HEK293T (cell line): ENCODE data around the gene SORBS1.

Experiments used
- CTCF ChIA-PET: fragments of 350-600 bp; formaldehyde crosslinking; extraction: SDS; loops from one replicate; lab custom pipeline; 2021; ENCODE audit warnings: antibody characterized with exemption, inconsistent platforms; lab: Yijun Ruan, JAX
- POLR2A ChIA-PET: fragments of 350-600 bp; formaldehyde crosslinking; extraction: SDS; loops from one replicate; lab custom pipeline; 2020; ENCODE audit warnings: antibody characterized with exemption, inconsistent platforms; lab: Yijun Ruan, JAX
- DNase-seq: peaks from one replicate; pipeline ENCODE4 v3.0.0; 2012; ENCODE audit warnings: mixed read lengths; ENCODE audit errors: extremely low spot score
- ARNT ChIP-seq: fragments of 450-650 bp; IDR thresholded peaks from 2 replicates; pipeline ENCODE4 v1.6.1; 2017; ENCODE audit warnings: mild to moderate bottlenecking
- BHLHE40 ChIP-seq: fragments of 450-650 bp; IDR thresholded peaks from 2 replicates; pipeline ENCODE4 v1.6.1; 2016; ENCODE audit warnings: mild to moderate bottlenecking, moderate library complexity, borderline replicate concordance
- CTBP1 ChIP-seq: fragments of 450-650 bp; IDR thresholded peaks from 2 replicates; pipeline ENCODE4 v1.6.1; 2016; ENCODE audit warnings: borderline replicate concordance
- ELF4 ChIP-seq: fragments of 450-650 bp; IDR thresholded peaks from 2 replicates; pipeline ENCODE4 v1.6.1; 2017; ENCODE audit warnings: antibody characterized with exemption
- FOXA1 ChIP-seq: fragments of 450-650 bp; IDR thresholded peaks from 2 replicates; pipeline ENCODE4 v1.6.1; 2016; ENCODE audit warnings: mild to moderate bottlenecking
- FOXK2 ChIP-seq: fragments of 450-650 bp; IDR thresholded peaks from 2 replicates; pipeline ENCODE4 v1.6.1; 2016; ENCODE audit warnings: mild to moderate bottlenecking
- FOXM1 ChIP-seq: fragments of 450-650 bp; IDR thresholded peaks from 2 replicates; pipeline ENCODE4 v1.6.1; 2017; ENCODE audit warnings: mild to moderate bottlenecking, borderline replicate concordance
- HDGF ChIP-seq: fragments of 450-650 bp; IDR thresholded peaks from 2 replicates; pipeline ENCODE4 v1.6.1; 2017; ENCODE audit warnings: antibody characterized with exemption, borderline replicate concordance
- L3MBTL2 ChIP-seq: fragments of 450-650 bp; conservative IDR thresholded peaks from 2 replicates; pipeline ENCODE4 v1.6.1; 2016; ENCODE audit warnings: mild to moderate bottlenecking
- LEF1 ChIP-seq: fragments of 450-650 bp; IDR thresholded peaks from 2 replicates; pipeline ENCODE4 v1.6.1; 2017; ENCODE audit warnings: mild to moderate bottlenecking, borderline replicate concordance
- NFRKB ChIP-seq: fragments of 450-650 bp; IDR thresholded peaks from 2 replicates; pipeline ENCODE4 v1.6.1; 2016; ENCODE audit warnings: mild to moderate bottlenecking, moderate library complexity
- SP1 ChIP-seq: fragments of 450-650 bp; IDR thresholded peaks from 2 replicates; pipeline ENCODE4 v1.6.1; 2017
- SUZ12 ChIP-seq: fragments of 450-650 bp; IDR thresholded peaks from 2 replicates; pipeline ENCODE4 v1.6.1; 2016; ENCODE audit warnings: mild to moderate bottlenecking
- TARDBP ChIP-seq: fragments of 450-650 bp; IDR thresholded peaks from 2 replicates; pipeline ENCODE4 v1.6.1; 2016
- ZNF384 ChIP-seq: fragments of 450-650 bp; IDR thresholded peaks from 2 replicates; pipeline ENCODE4 v1.6.1; 2016
- TF ChIP-seq, protein P1 (sequence below): fragments of 450-650 bp; IDR thresholded peaks from 2 replicates; pipeline ENCODE4 v1.6.1; 2016

SORBS1 gene

DNA sequence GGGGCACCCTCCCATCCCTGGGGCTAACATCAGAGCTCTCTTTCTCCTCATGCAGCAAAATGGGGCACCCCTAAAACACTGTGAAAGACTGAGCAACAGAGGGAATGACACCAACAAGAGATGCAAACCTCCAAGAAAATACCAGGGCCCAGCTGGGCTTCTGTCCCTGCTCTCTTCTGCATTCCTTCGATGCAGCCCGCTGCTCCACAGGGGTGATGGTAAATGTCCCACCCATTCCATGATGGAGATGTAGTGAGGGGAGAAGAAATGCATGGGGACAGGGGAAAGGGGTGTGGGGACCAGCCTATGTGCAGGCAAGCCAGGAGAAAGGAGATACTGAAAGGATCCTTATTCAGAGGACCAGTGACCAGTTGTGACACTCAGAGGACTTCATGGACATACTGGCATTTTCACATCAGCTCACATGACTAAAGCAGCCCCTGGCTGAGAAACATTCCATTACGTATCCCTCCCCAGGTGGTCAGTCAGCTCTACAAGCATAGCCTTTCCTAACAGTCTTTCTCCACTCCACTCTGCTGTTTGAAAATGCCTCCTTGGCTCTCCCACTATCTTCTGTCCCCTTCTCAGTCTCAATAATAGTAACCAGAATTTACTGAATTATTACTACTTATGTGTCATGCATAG is 13.3 kb downstream of the SORBS1 start:
- TF ChIP-seq ZNF384 (no peak), FOXK2 (no peak), FOXM1 (no peak), NFRKB (no peak), HDGF (no peak), SUZ12 (no peak), FOXA1 (no peak), LEF1 (no peak), TARDBP (no peak), SP1 (no peak), BHLHE40 (no peak), ARNT (no peak)
- TF ChIP-seq, protein P1, sequence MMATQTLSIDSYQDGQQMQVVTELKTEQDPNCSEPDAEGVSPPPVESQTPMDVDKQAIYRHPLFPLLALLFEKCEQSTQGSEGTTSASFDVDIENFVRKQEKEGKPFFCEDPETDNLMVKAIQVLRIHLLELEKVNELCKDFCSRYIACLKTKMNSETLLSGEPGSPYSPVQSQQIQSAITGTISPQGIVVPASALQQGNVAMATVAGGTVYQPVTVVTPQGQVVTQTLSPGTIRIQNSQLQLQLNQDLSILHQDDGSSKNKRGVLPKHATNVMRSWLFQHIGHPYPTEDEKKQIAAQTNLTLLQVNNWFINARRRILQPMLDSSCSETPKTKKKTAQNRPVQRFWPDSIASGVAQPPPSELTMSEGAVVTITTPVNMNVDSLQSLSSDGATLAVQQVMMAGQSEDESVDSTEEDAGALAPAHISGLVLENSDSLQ, result no peak
- POLR2A ChIA-PET, result no interaction called here
- CTCF ChIA-PET, result no interaction called here
- DNase-seq, result no peak

DNA sequence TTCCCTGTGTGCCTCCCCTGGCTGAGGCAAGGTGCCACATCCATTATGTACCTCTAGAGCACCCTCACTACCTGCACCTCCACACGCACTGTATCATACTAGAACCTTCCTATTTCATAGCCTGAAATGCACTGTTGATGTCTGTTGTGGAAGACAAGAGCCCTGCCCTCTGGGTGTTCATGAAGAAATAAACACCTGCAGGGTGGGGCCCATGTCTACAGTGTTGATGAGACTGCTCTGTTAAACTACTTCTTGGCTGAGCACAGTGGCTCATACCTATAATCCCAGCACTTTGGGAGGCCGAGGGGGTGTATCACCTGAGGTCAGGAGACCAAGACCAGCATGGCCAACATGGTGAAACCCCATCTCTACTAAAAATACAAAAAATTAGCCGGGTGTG is 14.0 kb downstream of the SORBS1 start:
- CTCF ChIA-PET, result no interaction called here
- no peak for TF ChIP-seq CTBP1
- TF ChIP-seq ELF4, result no peak
- no peak for TF ChIP-seq ARNT
- no peak for TF ChIP-seq L3MBTL2
- TF ChIP-seq SUZ12, result no peak
- no peak for TF ChIP-seq BHLHE40
- POLR2A ChIA-PET, result no interaction called here
- DNase-seq, result no peak

DNA sequence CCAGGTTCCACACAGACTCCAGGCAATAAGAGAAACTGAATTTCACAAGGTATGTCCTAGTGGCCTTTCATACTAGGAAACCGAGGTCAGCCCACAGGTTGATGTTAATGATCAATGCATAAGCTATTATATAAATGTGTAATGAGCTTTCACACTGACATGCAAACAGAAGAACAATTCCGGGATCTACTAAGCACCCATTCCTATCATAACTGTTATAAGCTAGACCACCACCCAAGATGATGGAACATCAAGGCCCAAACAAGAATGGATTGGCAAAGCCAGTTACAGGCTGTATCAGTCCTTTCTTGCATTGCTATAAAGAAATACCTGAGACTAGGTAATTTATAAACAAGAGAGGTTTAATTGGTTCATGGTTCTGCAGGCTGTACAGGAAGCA is 15.2 kb downstream of the SORBS1 start:
- ChIA-PET CTCF (no interaction called here), POLR2A (no interaction called here)
- no peak for DNase-seq
- no peak for TF ChIP-seq FOXA1
- TF ChIP-seq L3MBTL2, result no peak
- no peak for TF ChIP-seq HDGF
- no peak for TF ChIP-seq FOXM1
- no peak for TF ChIP-seq ELF4

DNA sequence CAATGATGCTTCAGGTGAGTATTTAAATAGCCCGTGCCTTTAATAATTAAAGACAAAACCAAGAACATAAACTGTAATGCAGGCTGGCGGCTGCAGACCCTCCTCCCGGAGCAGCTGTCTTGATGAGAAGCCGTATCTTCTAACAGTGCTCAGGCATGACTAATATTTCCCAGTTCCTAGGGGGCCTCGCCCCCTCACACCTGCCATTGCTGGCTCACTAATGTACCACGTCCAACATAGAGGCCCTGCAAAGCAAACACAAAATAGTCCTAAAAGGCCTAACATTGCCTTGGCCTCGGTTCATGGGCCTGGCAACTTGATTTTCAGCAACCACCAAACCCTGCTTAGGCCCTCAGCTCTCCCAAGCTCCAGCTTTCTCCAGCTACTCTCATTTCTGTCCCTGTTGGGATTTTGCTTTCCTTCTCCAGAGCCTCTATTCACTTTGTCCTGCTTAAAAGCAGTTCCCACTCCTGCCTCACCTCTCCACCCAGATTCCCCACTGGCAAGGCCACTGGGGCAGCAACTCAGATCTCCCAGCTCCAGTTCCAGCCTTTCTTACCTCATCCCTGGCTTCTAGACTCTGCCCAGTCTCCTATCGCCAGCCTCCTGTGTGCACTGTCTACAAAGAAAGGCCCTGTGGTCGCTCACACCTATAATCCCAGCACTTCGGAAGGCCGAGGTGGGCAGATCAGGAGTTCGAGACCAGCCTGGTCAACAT is 16.2 kb downstream of the SORBS1 start:
- DNase-seq, result no peak
- ChIA-PET POLR2A (no interaction called here), CTCF (no interaction called here)
- TF ChIP-seq FOXK2 (no peak), HDGF (no peak), ARNT (no peak), SP1 (no peak)
- TF ChIP-seq, protein P1, result no peak

DNA sequence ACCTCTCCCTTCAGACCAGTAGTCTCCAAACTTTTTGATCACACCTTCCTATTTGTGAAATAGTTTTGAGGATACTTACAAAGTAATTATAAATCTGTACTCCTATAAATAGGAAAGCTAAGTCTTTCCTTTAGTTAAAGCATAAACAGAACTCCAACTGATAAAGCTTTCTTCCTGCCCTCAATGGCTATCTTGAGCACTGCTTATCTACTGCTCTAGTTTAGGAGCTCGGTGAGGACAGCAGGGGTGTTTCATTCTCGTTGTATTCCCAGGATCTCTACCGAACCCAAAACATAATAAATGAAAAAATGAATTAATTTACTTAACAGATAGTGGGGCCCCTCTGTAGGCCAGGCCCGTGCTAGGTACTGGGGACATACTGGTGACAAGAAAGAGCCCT is 17.7 kb downstream of the SORBS1 start:
- ChIA-PET POLR2A (no interaction called here), CTCF (interaction anchor here (0.6 kb wide), 1 partner anchor 215 kb away, joined by 3 read pairs; no protein-coding TSS in a partner anchor)
- no peak for DNase-seq
- TF ChIP-seq ARNT, result no peak
- TF ChIP-seq, protein P1, result no peak
- TF ChIP-seq FOXK2, result no peak
- no peak for TF ChIP-seq CTBP1
- TF ChIP-seq LEF1, result no peak

DNA sequence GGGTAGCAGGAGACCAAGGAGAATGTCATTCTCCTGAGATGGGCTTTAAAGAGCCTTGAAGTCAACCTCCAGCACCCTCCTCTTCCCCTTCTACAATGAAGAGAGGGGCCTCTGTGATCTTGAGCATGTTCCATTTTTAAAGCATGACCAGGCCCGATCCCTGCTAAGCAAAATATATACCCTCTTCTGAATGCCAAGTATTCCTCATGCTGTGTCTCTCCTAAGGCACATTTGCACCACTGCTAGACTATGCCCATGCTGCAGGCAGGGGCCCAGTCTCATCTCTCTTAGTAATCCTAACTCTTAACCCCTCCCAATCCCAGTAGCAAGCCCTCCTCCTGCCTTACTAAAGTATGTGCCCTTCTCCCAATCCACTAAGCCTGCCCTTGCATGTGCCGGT is 18.4 kb downstream of the SORBS1 start:
- ChIA-PET CTCF (no interaction called here), POLR2A (no interaction called here)
- DNase-seq, result no peak
- TF ChIP-seq NFRKB (no peak), BHLHE40 (no peak), FOXK2 (no peak), FOXM1 (no peak), SUZ12 (no peak)

DNA sequence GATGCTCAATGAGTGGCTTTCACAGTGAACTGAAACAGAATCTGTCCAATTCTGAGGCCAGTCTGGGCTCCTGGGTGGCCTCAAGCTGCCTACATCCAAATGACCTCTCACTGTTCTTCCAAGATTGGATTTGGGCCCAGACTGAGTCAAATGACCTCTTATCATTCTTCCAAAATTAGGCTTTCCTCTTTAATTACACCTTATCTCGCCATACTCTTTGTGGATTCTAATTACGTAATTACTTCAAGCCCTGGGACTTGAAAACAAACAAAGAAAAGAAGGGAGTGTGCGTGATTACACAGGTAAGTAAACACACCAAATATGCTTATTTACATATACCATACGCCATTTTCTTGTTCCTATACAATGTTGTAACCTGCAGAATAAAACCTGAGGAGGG is 18.8 kb downstream of the SORBS1 start:
- TF ChIP-seq, protein P1, result no peak
- TF ChIP-seq NFRKB (no peak), ZNF384 (no peak), ARNT (no peak), FOXK2 (no peak)
- POLR2A ChIA-PET, result no interaction called here
- CTCF ChIA-PET, result no interaction called here
- DNase-seq, result no peak
